ENCODE measurements around the gene RBCK1. TPM values are rescaled to one million over a fixed set of nuclear protein-coding genes. Genes with fewer than 3 reads are reported as not detected.
"Not testable (repeated sequence)": the region's sequence is repeated elsewhere in the genome, so short reads cannot be mapped to it uniquely, and the experiment has no call there.

Gene RBCK1
- total RNA-seq, 1 experiment from 2014 or later = 91.7 TPM

DNA sequence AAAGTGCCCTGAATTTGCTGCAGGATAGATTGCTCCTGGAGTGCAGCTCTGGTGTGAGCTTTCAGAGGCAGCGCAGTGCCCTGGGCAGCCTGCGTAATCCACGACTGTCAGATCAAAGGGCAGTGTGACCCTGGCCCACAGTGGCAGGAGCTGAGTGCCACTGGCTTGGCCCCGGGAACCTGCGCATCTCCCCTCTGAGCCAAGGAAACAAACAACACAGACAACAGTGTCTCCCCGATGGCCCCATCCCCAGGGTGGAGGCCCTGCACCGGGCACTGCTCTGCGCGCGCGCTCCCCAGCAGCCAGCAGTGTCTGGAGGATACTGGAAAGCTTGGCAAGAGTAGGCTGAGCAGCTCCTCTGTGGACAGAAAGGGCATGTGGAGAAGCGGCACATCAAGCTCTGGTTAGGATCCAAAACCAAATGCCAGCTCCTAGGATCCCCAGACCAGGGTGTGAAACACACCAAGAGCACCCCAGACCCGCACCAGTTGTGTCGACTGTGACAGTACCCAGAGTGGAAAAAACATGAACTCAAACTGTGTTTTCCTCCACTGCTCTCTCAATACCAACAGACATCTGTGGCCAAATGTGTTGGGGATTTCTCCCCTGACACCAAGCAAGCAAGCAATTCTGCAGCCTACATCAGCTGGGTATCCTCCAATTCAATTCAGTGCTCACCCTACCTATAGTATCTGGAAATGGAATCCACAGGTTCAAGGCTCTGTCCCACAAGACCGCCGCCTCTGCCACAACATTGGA, 26.7 kb downstream of the RBCK1 start:
- no peak for DNase-seq (ENCODE audit: low spot score)

- DNase-seq (ENCODE audit: low spot score) = no peak
Measured at GRCh38 chr20:435558-435957, 27.5 kb downstream of the RBCK1 start.

GRCh38 chr20:436476-436875, 28.4 kb downstream of the RBCK1 start:
- no peak for DNase-seq (ENCODE audit: low spot score)

DNA sequence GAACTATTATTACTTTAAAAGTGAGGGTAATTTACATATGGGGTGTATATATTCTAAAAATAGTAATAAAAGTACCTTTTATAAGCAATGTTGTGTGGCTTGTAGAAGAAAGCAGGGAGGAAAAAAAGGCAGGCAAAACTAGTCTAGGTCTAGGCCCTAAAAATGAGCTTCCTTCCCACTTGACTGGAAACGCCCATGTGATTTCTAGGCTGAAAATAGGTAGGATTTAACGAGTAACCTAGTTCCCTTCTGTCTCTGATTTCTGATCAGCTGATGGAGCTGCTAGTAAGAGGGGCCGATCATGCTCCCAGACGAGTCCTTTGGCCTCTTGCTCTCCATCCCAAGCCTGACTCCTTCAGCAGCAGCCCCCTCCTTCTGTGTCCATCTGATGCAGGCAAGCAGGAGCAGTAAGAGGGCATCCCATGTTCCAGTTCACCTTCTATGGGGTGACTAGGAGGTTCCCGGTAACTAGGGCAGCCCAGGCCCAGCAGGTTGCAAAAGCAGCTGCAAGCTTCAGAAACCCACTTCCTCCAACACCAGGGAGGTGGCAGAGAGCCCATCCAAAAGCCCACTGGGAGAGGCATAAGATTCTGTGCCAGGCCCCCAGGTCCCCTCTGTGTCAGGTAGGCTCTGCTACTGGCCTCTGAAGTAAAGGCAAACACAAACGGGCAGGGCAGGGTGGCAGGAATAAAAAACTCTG, 29.8 kb downstream of the RBCK1 start:
- DNase-seq (ENCODE audit: low spot score) = no peak

DNA sequence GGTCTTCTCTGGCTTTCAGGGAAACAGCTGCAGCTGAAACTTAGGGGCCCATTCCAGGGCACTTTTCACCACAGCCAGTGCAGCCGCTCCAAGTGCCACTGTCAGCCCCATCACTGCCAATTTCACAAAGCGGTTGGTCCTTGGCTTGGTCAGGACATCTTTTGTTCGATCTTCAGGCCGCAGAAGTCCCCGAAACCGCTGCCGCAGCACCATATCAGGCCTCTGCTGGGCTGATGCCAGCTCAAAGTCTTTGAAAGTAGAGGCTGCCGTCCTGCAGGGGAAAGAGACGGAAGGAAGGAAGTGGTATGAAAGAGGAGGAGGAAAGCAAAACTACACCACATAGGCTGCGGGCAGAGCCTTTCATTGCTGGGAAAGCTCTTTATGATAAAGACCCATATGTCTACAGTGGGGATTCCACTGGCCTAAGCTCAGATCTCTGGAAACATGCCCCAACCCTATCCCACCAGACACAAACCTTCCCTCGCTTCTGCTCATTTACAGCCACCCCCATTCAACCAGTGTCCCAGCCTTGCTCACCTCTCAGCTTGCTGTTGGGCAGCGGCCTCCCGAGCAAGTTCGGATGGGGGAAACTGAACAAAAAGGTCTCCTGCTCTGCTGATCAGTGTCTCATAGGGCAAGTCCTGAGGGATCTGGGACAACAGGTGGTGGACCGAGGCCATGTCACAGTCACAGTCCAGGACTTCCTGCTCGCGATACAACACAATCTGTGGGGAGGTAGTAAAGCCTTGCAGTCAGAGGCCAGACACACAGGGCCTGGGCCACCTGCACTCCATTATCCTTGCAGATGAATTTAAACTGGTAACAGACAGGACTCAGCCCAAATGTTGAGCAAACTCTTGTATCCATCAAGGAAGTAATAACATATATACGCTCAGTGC, 30.7 kb downstream of the RBCK1 start:
- DNase-seq (ENCODE audit: low spot score) = no peak

DNA sequence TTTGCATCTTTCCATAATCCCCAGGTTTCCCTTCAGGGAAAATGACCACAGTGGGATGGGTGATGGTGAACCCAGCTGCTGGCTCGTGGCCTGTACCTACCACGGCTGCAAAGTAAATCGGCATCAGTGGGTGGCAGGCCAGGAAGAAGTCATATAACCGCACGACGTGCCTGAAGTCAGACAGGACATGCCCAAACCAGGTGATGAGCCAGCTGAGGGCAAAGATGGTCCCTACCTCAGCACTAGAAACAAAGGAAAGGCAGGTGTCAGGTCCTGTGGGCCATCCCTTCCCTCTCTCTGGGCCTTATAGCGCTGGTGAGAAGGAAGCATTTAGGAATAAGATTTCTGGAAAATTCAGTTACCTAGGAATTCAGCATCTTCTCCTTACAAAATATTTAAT, 32.0 kb downstream of the RBCK1 start:
- no peak for DNase-seq (ENCODE audit: low spot score)

DNA sequence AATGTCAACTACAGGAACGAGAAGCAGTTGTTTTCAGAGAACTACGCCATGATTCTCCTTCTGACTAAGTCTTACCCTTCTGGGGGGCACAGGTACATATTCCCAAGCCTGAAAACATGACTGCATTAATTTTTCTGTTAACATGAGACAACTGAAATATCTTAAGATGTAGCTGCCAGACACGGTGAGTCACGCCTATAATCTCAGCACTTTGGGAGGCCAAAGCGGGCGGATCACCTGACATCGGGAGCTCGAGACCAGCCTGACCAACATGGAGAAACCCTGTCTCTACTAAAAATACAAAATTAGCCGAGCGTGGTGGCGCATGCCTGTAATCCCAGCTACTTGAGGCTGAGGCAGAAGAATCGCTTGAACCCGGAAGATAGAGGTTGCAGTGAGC, 32.5 kb downstream of the RBCK1 start:
- DNase-seq (ENCODE audit: low spot score) = no peak

DNA sequence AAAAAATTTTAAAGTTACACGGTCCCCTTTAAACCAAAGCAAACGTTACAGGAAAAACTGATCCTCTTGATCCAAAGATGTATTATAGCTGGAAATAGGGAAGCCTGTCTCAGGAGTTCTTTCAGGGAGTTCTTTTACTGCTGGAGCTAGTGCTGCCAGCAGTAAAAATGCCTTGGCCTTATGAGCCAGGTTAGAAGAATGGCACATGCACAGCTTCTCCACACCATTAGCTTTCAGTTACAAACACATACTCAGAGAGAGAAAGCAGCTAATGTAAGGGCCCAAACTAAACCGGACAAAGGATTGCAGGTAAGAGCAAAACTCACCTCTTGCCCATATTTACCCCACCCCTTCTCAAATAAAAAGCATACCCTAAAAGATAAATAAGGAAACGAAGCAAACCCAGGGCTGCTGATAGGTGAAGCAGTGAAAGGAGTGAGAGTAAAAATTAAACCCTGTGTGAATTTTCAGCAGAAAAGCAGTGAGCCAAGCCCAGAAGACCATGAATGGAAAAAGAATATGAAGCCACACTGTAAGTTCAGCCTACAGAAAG, 35.2 kb downstream of the RBCK1 start:
- no peak for DNase-seq (ENCODE audit: low spot score)

- DNase-seq (ENCODE audit: low spot score) = no peak
Measured at GRCh38 chr20:444117-444516, 36.0 kb downstream of the RBCK1 start.

- no peak for DNase-seq (ENCODE audit: low spot score)
Measured at GRCh38 chr20:444862-445426, 36.8 kb downstream of the RBCK1 start.

DNA sequence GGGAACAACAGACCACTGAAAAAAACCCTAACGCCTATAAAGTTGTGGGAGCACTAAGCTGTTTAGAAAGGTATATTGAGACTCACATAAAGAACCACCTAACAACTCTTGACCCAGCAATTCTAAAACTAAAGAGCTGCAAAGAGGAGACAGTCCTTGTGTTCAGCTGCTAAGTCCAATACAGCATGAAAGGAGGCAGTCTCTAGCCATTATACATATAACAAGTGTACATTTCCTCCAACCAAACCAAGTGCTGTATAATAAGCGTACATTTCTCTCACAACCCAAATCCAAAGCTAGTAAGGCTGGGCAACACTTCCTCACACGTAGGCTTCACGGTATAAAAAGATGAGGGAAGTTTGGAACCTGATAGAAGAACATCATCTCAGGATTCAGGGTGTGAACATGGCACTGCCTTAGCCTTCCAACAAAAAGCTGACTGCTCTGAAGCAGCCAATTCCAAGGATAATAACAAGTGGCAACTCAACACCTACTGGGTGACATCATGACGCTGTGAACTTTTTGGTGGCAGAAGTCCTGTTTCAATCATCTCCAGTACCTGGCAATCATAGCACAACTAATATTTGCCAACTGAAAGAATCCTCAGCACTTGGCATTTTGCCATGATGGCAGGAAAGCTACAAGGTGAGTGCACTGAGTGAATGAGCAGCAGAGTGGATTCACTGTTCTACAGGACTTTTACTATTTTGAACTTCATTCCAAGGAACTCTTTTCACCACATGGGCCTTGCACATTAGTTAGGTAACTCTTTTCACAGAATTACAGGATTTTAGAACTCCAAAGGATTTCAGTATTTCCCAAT, 37.6 kb downstream of the RBCK1 start:
- DNase-seq (ENCODE audit: low spot score) = no peak

DNA sequence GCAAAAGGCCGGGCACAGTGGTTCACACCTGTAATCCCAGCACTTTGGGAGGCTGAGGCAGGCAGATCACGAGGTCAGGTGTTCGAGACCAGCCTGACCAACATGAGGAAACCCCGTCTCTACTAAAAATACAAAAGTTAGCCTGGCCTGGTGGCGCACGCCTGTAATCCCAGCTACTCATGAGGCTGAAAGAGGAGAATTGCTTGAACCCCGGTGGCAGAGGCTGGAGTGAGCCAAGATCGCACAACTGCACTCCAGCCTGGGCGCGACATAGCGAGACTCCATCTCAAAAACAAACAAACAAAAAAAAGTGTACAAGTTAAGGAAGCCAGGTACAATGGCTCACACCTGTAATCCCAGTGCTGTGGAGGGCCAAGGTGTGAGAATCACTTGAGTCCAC, 43.9 kb downstream of the RBCK1 start:
- DNase-seq (ENCODE audit: low spot score) = not testable (repeated sequence)

DNA sequence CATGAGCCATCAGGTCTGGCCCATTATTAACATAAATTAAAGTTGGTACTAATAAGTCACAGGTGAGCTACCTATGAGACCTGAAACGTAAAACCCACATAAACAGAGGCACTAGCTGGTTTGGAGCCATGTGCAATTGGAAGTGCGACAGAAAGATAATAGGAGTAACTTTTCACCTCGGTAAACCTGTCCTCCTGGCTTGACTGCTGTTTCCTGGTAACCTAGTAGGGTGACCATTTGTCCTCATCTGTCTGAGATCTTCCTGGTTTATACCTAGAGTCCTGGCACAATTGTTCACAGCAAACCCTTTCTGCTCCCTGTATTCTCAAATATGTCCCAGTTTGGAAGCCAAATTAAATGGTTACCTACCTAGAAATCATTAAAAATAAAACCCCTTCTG, 46.9 kb downstream of the RBCK1 start:
- no peak for DNase-seq (ENCODE audit: low spot score)

DNA sequence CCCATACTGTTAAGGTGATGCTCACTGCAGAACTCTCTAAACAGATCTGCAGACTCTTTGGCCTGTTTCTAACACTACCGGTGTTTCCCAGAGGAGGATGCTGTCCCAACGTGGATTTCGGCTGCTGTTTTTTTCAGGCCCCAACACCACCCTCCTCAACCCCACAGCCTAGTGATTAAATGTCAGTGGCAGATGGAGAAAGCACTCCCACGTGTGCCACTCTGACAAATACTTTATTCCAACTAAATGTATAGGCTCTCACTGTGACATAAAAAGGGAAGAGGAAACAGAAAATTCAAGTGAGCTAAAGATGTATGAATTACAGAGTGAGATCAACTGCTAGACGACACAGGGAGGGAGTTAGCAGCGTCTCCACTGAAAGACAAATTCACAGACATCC, 50.7 kb downstream of the RBCK1 start:
- no peak for DNase-seq (ENCODE audit: low spot score)

DNA sequence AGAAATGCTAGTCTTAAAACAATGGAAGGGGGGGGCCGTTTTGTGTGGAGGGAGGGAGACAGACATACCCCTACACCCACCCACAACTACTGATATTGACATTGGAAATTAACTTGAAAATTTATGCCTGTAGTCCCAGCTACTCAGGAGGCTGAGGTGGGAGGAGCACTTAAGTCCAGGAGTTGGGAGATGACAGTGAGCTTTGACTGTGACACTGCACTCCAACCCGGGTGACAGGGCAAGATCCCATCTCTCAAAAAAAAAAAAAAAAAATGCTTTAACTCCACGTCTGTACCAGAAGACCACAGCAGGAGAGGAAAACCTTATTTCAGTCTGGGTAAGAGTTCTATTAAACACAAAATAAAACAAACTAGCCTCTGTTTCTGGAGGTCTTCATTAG, 52.1 kb downstream of the RBCK1 start:
- no peak for DNase-seq (ENCODE audit: low spot score)

DNA sequence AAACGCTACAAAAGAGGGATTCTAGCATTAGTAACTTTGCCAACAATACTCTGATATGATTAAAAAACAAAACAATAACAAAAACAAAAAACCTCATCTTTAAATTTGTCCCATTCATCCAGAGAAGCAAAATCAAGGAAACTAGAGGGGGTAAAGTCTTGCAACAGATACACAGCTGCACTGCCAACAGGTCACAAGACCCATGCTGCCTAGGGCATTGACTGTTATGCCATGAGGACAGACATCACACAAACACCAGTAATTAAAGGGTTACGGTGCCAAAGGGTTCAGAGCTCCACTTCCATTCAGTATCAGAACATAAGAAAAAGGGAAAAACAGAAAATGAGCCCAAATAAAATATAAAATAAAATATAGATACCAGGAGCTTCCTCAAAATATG, 52.6 kb downstream of the RBCK1 start:
- no peak for DNase-seq (ENCODE audit: low spot score)

- DNase-seq (ENCODE audit: low spot score) = no peak
Measured at GRCh38 chr20:461254-462198, 53.4 kb downstream of the RBCK1 start.

- DNase-seq (ENCODE audit: low spot score) = peak; percentile 83
Measured at GRCh38 chr20:462199-462991, 54.3 kb downstream of the RBCK1 start, which contains the start of gene TBC1D20. TBC1D20 (minus strand) TSS chr20:462533; CDS start chr20:462405, 128 bp downstream.

DNA sequence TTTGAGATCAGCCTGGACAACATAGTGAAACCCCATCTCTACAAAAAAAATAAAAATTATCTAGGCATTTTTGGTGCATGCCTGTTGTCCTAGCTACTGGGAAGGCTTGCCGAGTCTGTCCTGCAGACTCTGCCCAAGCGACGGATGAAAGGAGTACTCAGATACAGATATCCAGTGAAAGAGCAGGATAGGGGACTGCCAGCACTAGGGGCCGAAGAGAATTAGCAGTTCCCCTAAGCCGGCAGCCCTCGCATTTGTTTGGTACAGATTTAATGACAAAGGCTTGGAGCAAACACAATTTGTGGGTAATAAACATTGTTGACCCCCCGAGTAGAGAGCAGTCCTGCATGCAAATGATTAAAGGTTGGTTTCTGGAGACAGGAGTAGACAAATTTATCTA, 59.7 kb downstream of the RBCK1 start:
- no peak for DNase-seq (ENCODE audit: low spot score)

Measured in H4 (cell line).